SK-N-SH treated with all-trans-retinoic acid at 6 μM for 48 hours (cell line): ENCODE results near the gene UBE4B.

Source experiments
- ATAC-seq: fragments of 200-7000 bp; cut with Tn5 transposase; 3 replicates; pipeline ENCODE4 v1.9.1; 2020; ENCODE audit warnings: mild to moderate bottlenecking, moderate library complexity
- ARNTL ChIP-seq: fragments of 450-650 bp; formaldehyde crosslinking; IDR thresholded peaks from 2 replicates; pipeline ENCODE4 v1.5.0; 2020; ENCODE audit warnings: low read depth, mild to moderate bottlenecking, moderate library complexity, borderline replicate concordance
- BACH2 ChIP-seq: fragments of 250-450 bp; sonication (Bioruptor Pico); IDR thresholded peaks from 2 replicates; pipeline ENCODE4 v1.9.0; 2021; ENCODE audit warnings: mild to moderate bottlenecking, borderline replicate concordance
- CSDC2 ChIP-seq: fragments of 250-450 bp; sonication (Bioruptor Pico); IDR thresholded peaks from 2 replicates; pipeline ENCODE4 v1.5.0; 2020; ENCODE audit warnings: mild to moderate bottlenecking, moderate library complexity
- CSRNP3 ChIP-seq: fragments of 250-450 bp; sonication (Bioruptor Pico); IDR thresholded peaks from 2 replicates; pipeline ENCODE4 v1.5.1; 2021; ENCODE audit warnings: mild to moderate bottlenecking, moderate library complexity
- ESRRG ChIP-seq: fragments of 250-450 bp; sonication (Bioruptor Pico); IDR thresholded peaks from 2 replicates; pipeline ENCODE4 v1.6.1; 2021; ENCODE audit warnings: mild to moderate bottlenecking
- OSR1 ChIP-seq: fragments of 250-450 bp; sonication (Bioruptor Pico); IDR thresholded peaks from 2 replicates; pipeline ENCODE4 v1.8.0; 2022; ENCODE audit warnings: moderate library complexity, mild to moderate bottlenecking, inconsistent platforms
- PATZ1 ChIP-seq: fragments of 250-450 bp; sonication (Bioruptor Pico); IDR thresholded peaks from 2 replicates; pipeline ENCODE4 v1.8.0; 2020; ENCODE audit warnings: mild to moderate bottlenecking, moderate library complexity, borderline replicate concordance
- RARB ChIP-seq: fragments of 250-450 bp; sonication (Bioruptor Pico); IDR thresholded peaks from 2 replicates; pipeline ENCODE4 v1.8.0; 2021; ENCODE audit warnings: mild to moderate bottlenecking, moderate library complexity
- SNAI2 ChIP-seq: fragments of 250-450 bp; sonication (Bioruptor Pico); IDR thresholded peaks from 2 replicates; pipeline ENCODE4 v1.5.0; 2020; ENCODE audit warnings: mild to moderate bottlenecking, moderate library complexity
- TCF4 ChIP-seq: fragments of 250-450 bp; sonication (Bioruptor Pico); IDR thresholded peaks from 2 replicates; pipeline ENCODE4 v1.8.0; 2021; ENCODE audit warnings: mild to moderate bottlenecking, moderate library complexity, borderline replicate concordance
- TOX ChIP-seq: fragments of 250-450 bp; sonication (Bioruptor Pico); IDR thresholded peaks from 2 replicates; pipeline ENCODE4 v1.8.0; 2021; ENCODE audit warnings: mild to moderate bottlenecking, moderate library complexity, borderline replicate concordance
- ZC3H10 ChIP-seq: fragments of 250-450 bp; sonication (Bioruptor Pico); IDR thresholded peaks from 2 replicates; pipeline ENCODE4 v1.5.1; 2021; ENCODE audit warnings: mild to moderate bottlenecking, moderate library complexity
- ZFP3 ChIP-seq: fragments of 250-450 bp; sonication (Bioruptor Pico); IDR thresholded peaks from 2 replicates; pipeline ENCODE4 v1.5.0; 2020; ENCODE audit warnings: mild to moderate bottlenecking, moderate library complexity
- ZFP30 ChIP-seq: fragments of 450-650 bp; formaldehyde crosslinking; IDR thresholded peaks from 2 replicates; pipeline ENCODE4 v1.5.0; 2022; ENCODE audit warnings: mild to moderate bottlenecking, moderate library complexity
- ZNF70 ChIP-seq: fragments of 450-650 bp; formaldehyde crosslinking; IDR thresholded peaks from 2 replicates; pipeline ENCODE4 v1.5.0; 2020; ENCODE audit warnings: mild to moderate bottlenecking, moderate library complexity
- ZNF8 ChIP-seq: fragments of 450-650 bp; formaldehyde crosslinking; IDR thresholded peaks from 2 replicates; pipeline ENCODE4 v1.5.0; 2020; ENCODE audit warnings: mild to moderate bottlenecking, moderate library complexity
- TF ChIP-seq, protein P1 (sequence below): fragments of 250-450 bp; sonication (Bioruptor Pico); IDR thresholded peaks from 2 replicates; pipeline ENCODE4 v1.5.0; 2020; ENCODE audit warnings: mild to moderate bottlenecking, moderate library complexity
- TF ChIP-seq, protein P2 (sequence below): fragments of 250-450 bp; sonication (Bioruptor Pico); IDR thresholded peaks from 2 replicates; pipeline ENCODE4 v1.8.0; 2021; ENCODE audit warnings: low read depth, mild to moderate bottlenecking, moderate library complexity, borderline replicate concordance

The UBE4B gene

DNA sequence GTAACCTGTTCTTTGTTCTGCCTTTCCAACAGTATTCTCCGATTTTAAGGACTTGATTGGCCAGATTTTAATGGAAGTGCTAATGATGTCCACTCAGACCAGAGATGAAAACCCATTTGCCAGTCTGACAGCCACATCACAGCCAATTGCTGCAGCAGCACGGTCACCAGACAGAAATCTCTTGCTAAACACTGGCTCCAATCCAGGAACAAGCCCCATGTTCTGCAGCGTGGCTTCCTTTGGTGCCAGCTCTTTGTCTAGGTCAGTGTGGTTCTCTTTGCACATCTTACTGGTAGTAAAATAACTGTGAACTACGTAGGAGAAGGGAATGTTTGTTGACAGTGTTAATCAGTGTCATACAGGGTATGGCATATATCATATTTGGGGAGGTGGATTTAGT, 72.7 kb downstream of the UBE4B start:
- TF ChIP-seq, protein P1, sequence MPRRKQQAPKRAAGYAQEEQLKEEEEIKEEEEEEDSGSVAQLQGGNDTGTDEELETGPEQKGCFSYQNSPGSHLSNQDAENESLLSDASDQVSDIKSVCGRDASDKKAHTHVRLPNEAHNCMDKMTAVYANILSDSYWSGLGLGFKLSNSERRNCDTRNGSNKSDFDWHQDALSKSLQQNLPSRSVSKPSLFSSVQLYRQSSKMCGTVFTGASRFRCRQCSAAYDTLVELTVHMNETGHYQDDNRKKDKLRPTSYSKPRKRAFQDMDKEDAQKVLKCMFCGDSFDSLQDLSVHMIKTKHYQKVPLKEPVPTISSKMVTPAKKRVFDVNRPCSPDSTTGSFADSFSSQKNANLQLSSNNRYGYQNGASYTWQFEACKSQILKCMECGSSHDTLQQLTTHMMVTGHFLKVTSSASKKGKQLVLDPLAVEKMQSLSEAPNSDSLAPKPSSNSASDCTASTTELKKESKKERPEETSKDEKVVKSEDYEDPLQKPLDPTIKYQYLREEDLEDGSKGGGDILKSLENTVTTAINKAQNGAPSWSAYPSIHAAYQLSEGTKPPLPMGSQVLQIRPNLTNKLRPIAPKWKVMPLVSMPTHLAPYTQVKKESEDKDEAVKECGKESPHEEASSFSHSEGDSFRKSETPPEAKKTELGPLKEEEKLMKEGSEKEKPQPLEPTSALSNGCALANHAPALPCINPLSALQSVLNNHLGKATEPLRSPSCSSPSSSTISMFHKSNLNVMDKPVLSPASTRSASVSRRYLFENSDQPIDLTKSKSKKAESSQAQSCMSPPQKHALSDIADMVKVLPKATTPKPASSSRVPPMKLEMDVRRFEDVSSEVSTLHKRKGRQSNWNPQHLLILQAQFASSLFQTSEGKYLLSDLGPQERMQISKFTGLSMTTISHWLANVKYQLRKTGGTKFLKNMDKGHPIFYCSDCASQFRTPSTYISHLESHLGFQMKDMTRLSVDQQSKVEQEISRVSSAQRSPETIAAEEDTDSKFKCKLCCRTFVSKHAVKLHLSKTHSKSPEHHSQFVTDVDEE (CRISPR knock-in tag), result no peak
- TF ChIP-seq PATZ1 (CRISPR knock-in tag) (no peak), ARNTL (no peak), SNAI2 (CRISPR knock-in tag) (no peak), ZNF70 (CRISPR knock-in tag) (no peak), ZNF8 (CRISPR knock-in tag) (no peak), RARB (CRISPR knock-in tag) (no peak), TCF4 (CRISPR knock-in tag) (no peak), CSDC2 (CRISPR knock-in tag) (no peak), ZC3H10 (CRISPR knock-in tag) (no peak), BACH2 (CRISPR knock-in tag) (no peak), OSR1 (CRISPR knock-in tag) (no peak)
- TF ChIP-seq, protein P2, sequence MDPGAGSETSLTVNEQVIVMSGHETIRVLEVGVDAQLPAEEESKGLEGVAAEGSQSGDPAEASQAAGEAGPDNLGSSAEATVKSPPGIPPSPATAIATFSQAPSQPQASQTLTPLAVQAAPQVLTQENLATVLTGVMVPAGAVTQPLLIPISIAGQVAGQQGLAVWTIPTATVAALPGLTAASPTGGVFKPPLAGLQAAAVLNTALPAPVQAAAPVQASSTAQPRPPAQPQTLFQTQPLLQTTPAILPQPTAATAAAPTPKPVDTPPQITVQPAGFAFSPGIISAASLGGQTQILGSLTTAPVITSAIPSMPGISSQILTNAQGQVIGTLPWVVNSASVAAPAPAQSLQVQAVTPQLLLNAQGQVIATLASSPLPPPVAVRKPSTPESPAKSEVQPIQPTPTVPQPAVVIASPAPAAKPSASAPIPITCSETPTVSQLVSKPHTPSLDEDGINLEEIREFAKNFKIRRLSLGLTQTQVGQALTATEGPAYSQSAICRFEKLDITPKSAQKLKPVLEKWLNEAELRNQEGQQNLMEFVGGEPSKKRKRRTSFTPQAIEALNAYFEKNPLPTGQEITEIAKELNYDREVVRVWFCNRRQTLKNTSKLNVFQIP (CRISPR knock-in tag), result no peak
- ATAC-seq, result no peak

DNA sequence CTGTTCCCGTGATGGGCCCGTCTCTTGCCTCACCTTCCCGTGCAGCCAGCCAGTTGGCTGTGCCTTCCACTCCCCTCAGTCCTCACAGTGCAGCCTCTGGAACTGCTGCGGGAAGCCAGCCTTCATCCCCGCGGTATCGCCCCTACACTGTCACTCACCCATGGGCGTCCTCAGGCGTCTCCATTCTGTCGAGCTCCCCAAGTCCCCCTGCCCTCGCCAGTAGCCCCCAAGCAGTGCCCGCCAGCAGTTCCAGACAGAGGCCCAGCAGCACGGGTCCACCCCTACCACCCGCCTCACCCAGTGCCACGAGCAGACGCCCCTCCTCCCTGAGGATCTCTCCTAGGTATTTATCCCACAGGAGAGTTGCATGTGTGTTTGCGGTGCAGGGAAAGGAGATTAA, 73.5 kb downstream of the UBE4B start:
- no peak for TF ChIP-seq SNAI2 (CRISPR knock-in tag)
- TF ChIP-seq ESRRG (CRISPR knock-in tag), result no peak
- TF ChIP-seq TCF4 (CRISPR knock-in tag), result no peak
- no peak for TF ChIP-seq ZFP30 (CRISPR knock-in tag)
- TF ChIP-seq PATZ1 (CRISPR knock-in tag), result no peak
- TF ChIP-seq ARNTL, result no peak
- TF ChIP-seq CSDC2 (CRISPR knock-in tag), result no peak
- TF ChIP-seq ZFP3 (CRISPR knock-in tag), result no peak
- TF ChIP-seq, protein P1 (CRISPR knock-in tag), result no peak
- no peak for TF ChIP-seq ZNF8 (CRISPR knock-in tag)
- TF ChIP-seq ZNF70 (CRISPR knock-in tag), result no peak
- no peak for TF ChIP-seq OSR1 (CRISPR knock-in tag)
- TF ChIP-seq TOX (CRISPR knock-in tag), result no peak
- no peak for ATAC-seq

DNA sequence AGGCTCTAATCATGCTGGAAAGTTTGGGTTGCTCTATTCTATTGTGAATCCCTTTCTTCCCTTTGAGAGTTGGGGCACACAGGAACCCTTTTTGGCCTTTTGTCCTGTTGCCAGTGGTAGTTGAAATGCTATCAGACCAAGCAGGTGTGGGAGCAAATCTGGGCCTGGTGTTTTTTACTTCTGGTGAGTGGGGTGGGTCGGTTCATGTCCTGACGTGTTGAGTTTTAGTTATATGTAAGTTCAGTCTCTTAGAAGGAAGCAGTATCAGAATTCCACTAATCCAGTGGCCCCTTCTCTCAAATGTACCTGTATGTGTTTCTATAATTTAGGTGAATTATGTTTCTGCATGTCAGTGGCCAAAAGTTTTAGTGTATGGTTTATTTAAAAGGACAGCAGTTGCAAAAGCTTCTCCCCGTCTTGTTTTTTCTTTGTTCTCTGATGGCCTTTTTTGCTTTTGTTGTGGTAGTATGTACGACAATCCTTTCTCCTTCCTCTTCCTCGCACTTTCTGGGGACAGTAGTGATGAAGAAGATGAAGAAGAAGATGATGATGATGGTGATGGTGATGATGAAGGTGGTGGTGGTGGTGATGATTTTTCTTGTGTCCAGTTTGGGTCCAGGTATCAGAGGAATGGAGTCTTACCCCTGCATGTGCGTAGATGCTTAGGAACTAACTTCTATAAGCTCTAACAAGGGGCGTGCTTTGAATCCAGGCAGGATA, 74.2 kb downstream of the UBE4B start:
- no peak for ATAC-seq
- TF ChIP-seq CSDC2 (CRISPR knock-in tag) (no peak), ZC3H10 (CRISPR knock-in tag) (no peak), ZFP30 (CRISPR knock-in tag) (no peak), CSRNP3 (CRISPR knock-in tag) (no peak)
- TF ChIP-seq, protein P1 (CRISPR knock-in tag), result no peak
- TF ChIP-seq, protein P2 (CRISPR knock-in tag), result no peak
